Measurements from ENCODE around the gene SEC31A.

DNA sequence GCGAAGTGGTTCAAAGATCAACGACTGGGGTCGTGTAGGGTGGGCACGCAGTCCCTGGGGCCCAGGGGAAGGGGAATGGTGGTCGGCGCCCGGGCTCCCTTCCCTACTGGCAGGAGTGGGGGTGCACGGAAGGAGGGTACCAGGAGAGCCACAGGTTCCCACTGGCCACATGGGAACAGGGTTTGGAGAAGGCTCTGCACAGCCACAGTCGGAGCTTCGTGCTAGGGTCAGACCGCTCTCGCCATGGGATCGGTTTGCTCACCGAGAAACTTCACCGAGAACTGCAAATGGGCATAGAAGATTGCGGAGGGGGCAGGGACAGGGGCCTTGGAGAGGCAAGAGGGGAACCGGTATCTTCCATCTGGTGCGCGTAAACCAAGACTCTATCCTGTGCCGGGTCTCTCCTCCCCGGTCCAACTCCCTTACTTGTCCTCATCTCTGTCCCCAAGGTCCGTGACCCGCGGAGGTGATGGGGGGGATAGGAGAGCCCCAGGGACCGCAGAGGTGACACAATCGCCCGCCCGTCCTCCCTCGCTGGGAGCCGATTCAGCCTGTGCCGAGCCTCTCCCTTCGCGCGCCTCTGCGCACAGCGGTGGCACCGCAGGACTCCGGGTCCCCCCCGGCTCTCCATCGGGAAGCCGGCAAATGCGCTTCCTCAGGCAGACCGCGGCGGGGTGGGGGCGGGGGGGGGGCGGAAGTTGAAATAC lies 93.4 kb downstream of the SEC31A start:
- TF ChIP-seq ZNF274 (IDR thresholded peaks at IDR 0.05; ENCODE audit: low read depth, low read length): no peak
- TF ChIP-seq SUZ12 (IDR thresholded peaks at IDR 0.05; ENCODE audit: extremely low read depth, insufficient read depth, insufficient read length): no peak

Measured in NT2/D1 (cell line).